H1 (cell line): ENCODE results near the gene ISOC1. TPM values are rescaled to one million over a fixed set of nuclear protein-coding genes. Genes with fewer than 3 reads are reported as not detected.

ENCODE experiments used
- CTCF ChIA-PET: fragments of 300-600 bp; sonication (Branson Sonifier 250); formaldehyde crosslinking; loops from one replicate; lab custom pipeline; 2021; ENCODE audit not compliant: partially characterized antibody; lab: Charles Lee
- POLR2A ChIA-PET: fragments of 300-600 bp; sonication (Branson Sonifier 250); formaldehyde crosslinking; loops from one replicate; lab custom pipeline; 2021; ENCODE audit warnings: inconsistent platforms; ENCODE audit not compliant: partially characterized antibody; lab: Charles Lee
- DNase-seq, 2 experiments: peaks; one replicate each; pipeline versions ENCODE4 v3.0.0 to v3.0.0-alpha.2; 2010 to 2022; ENCODE audit warnings: low spot score in 2 of 2, low read depth in 1 of 2, mixed read lengths in 1 of 2
- FAIRE-seq: peaks from 2 replicates; lab custom pipeline; 2011; peaks lifted over from hg19 to GRCh38; lab: Jason Lieb, UNC
- H2AFZ ChIP-seq: 2 replicates; pipeline ENCODE4 v1.8.1; 2012; ENCODE audit warnings: low read length, inconsistent platforms
- H2AK5ac ChIP-seq: 2 replicates; pipeline ENCODE4 v1.6.1; 2013; ENCODE audit warnings: low read depth, low read length
- H2BK120ac ChIP-seq: replicated peaks from 2 replicates; pipeline ENCODE3; 2013; ENCODE audit warnings: low read depth, low read length, inconsistent platforms
- H2BK12ac ChIP-seq: 2 replicates; pipeline ENCODE4 v1.6.1; 2013; ENCODE audit warnings: low read depth, low read length
- H2BK15ac ChIP-seq: 2 replicates; pipeline ENCODE4 v1.6.1; 2013; ENCODE audit warnings: low read length
- H2BK20ac ChIP-seq: 2 replicates; pipeline ENCODE4 v1.6.1; 2013; ENCODE audit warnings: low read length
- H2BK5ac ChIP-seq: 2 replicates; pipeline ENCODE4 v1.6.1; 2013; ENCODE audit warnings: low read depth, low read length
- H3K14ac ChIP-seq: 2 replicates; pipeline ENCODE4 v1.6.1; 2013; ENCODE audit warnings: inconsistent platforms; ENCODE audit not compliant: insufficient read length
- H3K18ac ChIP-seq: 2 replicates; pipeline ENCODE4 v1.6.1; 2013; ENCODE audit warnings: low read length; ENCODE audit errors: extremely low read depth
- H3K23ac ChIP-seq: 2 replicates; pipeline ENCODE4 v1.6.1; 2013; ENCODE audit warnings: inconsistent platforms; ENCODE audit not compliant: insufficient read length
- H3K23me2 ChIP-seq: 2 replicates; pipeline ENCODE4 v1.6.1; 2013; ENCODE audit warnings: low read depth, low read length
- H3K27ac ChIP-seq: 2 replicates; pipeline ENCODE4 v1.6.1; 2011; ENCODE audit warnings: low read depth, low read length, inconsistent platforms
- H3K27me3 ChIP-seq, 4 experiments: replicated peaks in 1 of 4; 1 replicate in 1 of 4; 2 replicates in 3 of 4; pipeline versions ENCODE4 v1.6.1 to v1.8.1; 2011 to 2013; ENCODE audit warnings: low read length in 3 of 4, mild to moderate bottlenecking in 3 of 4, inconsistent platforms in 2 of 4, mixed read lengths in 2 of 4, moderate library complexity in 1 of 4; ENCODE audit not compliant: control insufficient read depth in 3 of 4, insufficient read depth in 3 of 4; ENCODE audit errors: extremely low read depth in 1 of 4
- H3K36me3 ChIP-seq, 4 experiments: 2 replicates each; pipeline versions ENCODE4 v1.6.1 to v1.8.1; 2011 to 2013; ENCODE audit warnings: mild to moderate bottlenecking in 4 of 4, low read length in 3 of 4, moderate library complexity in 2 of 4, control low read depth in 1 of 4, inconsistent platforms in 1 of 4; ENCODE audit not compliant: insufficient read depth in 4 of 4, control insufficient read depth in 2 of 4
- H3K4ac ChIP-seq: replicated peaks from 2 replicates; pipeline ENCODE3; 2013; ENCODE audit warnings: low read length, low read depth, mixed read lengths, inconsistent platforms; ENCODE audit not compliant: insufficient read length
- H3K4me1 ChIP-seq, 4 experiments: replicated peaks in 1 of 4; 1 replicate in 1 of 4; 2 replicates in 3 of 4; pipeline versions ENCODE4 v1.6.1 to v1.8.1; 2011 to 2013; ENCODE audit warnings: low read length in 3 of 4, inconsistent platforms in 2 of 4, mixed read lengths in 1 of 4; ENCODE audit not compliant: insufficient read depth in 4 of 4, control insufficient read depth in 3 of 4
- H3K4me2 ChIP-seq, 2 experiments: 2 replicates each; pipeline versions ENCODE4 v1.6.1 to v1.8.1; 2011 to 2013; ENCODE audit warnings: low read depth in 2 of 2, low read length in 2 of 2, control low read depth in 1 of 2, inconsistent platforms in 1 of 2, mild to moderate bottlenecking in 1 of 2; ENCODE audit not compliant: insufficient read depth in 1 of 2
- H3K4me3 ChIP-seq, 4 experiments: fragments of 200-600, 300-600 bp in 1 of 4; sonication (generic), shearing (Covaris generic), sonication (Bioruptor Twin) in 1 of 4; 2 replicates each; pipeline versions ENCODE4 v1.5.1 to v1.8.1; 2011 to 2016; ENCODE audit warnings: low read length in 4 of 4, low read depth in 3 of 4, control low read depth in 2 of 4, inconsistent platforms in 2 of 4, mild to moderate bottlenecking in 2 of 4, mixed read lengths in 1 of 4, moderate library complexity in 1 of 4; ENCODE audit not compliant: insufficient read depth in 2 of 4; ENCODE audit errors: extremely low read depth in 1 of 4
- H3K56ac ChIP-seq: replicated peaks from 2 replicates; pipeline ENCODE3; 2013; ENCODE audit warnings: low read depth, mild to moderate bottlenecking, mixed read lengths, low read length, inconsistent platforms; ENCODE audit not compliant: insufficient read length
- H3K79me1 ChIP-seq: 2 replicates; pipeline ENCODE4 v1.6.1; 2013; ENCODE audit warnings: low read depth, low read length, control low read depth
- H3K79me2 ChIP-seq, 2 experiments: 2 replicates each; pipeline versions ENCODE4 v1.6.1 to v1.8.1; 2012 to 2013; ENCODE audit warnings: low read length in 2 of 2, mild to moderate bottlenecking in 2 of 2, inconsistent platforms in 1 of 2; ENCODE audit not compliant: insufficient read depth in 2 of 2, control insufficient read depth in 1 of 2
- H3K9ac ChIP-seq, 4 experiments: replicated peaks in 1 of 4; 1 replicate in 1 of 4; 2 replicates in 3 of 4; pipeline versions ENCODE4 v1.6.1 to v1.8.1; 2011 to 2013; ENCODE audit warnings: low read depth in 3 of 4, low read length in 3 of 4, control low read depth in 2 of 4, mild to moderate bottlenecking in 2 of 4, moderate library complexity in 2 of 4, inconsistent platforms in 1 of 4; ENCODE audit errors: extremely low read depth in 1 of 4
- H3K9me3 ChIP-seq, 2 experiments: 2 replicates each; pipeline versions ENCODE4 v1.6.1 to v1.8.1; 2012 to 2013; ENCODE audit warnings: mild to moderate bottlenecking in 2 of 2, moderate library complexity in 2 of 2, control low read depth in 1 of 2, inconsistent platforms in 1 of 2, low read depth in 1 of 2, low read length in 1 of 2, mixed read lengths in 1 of 2; ENCODE audit not compliant: insufficient read depth in 2 of 2
- H4K20me1 ChIP-seq, 2 experiments: replicated peaks in 1 of 2; 2 replicates each; pipeline versions ENCODE3 to v1.8.1; 2011 to 2013; ENCODE audit warnings: inconsistent platforms in 2 of 2, low read length in 2 of 2, mild to moderate bottlenecking in 1 of 2; ENCODE audit not compliant: insufficient read depth in 2 of 2, control insufficient read depth in 1 of 2
- H4K5ac ChIP-seq: 2 replicates; pipeline ENCODE4 v1.6.1; 2013; ENCODE audit warnings: low read length, low read depth, mixed read lengths, inconsistent platforms; ENCODE audit not compliant: insufficient read length
- H4K8ac ChIP-seq: 2 replicates; pipeline ENCODE4 v1.8.0; 2013; ENCODE audit warnings: mild to moderate bottlenecking, moderate library complexity, low read length, inconsistent platforms; ENCODE audit not compliant: insufficient read depth; ENCODE audit errors: extremely low read depth
- H4K91ac ChIP-seq: replicated peaks from 2 replicates; pipeline ENCODE3; 2013; ENCODE audit warnings: low read length, mixed read lengths, inconsistent platforms; ENCODE audit not compliant: insufficient read length
- ATF2 ChIP-seq: IDR thresholded peaks from 2 replicates; pipeline ENCODE4 v1.6.1; 2012; ENCODE audit warnings: low read length, inconsistent platforms
- ATF3 ChIP-seq: IDR thresholded peaks from 2 replicates; pipeline ENCODE4 v1.6.1; 2011; ENCODE audit warnings: low read depth, mild to moderate bottlenecking, low read length; ENCODE audit not compliant: insufficient read depth
- BACH1 ChIP-seq: IDR thresholded peaks from 2 replicates; pipeline ENCODE4 v1.6.1; 2012; ENCODE audit warnings: low read length, improper control_type of control experiment
- CBX5 ChIP-seq: fragments of 300-800, 300-1000 bp; sonication (generic); IDR thresholded peaks from 2 replicates; pipeline ENCODE4 v1.7.1; 2016; ENCODE audit warnings: antibody characterized with exemption, low read length, low read depth
- CHD2 ChIP-seq: IDR thresholded peaks from 2 replicates; pipeline ENCODE4 v1.6.1; 2012; ENCODE audit warnings: low read length, improper control_type of control experiment
- EZH2 ChIP-seq: fragments of 200-600 bp; sonication (generic); IDR thresholded peaks from 2 replicates; pipeline ENCODE4 v1.7.1; 2012; ENCODE audit warnings: low read depth, mild to moderate bottlenecking, moderate library complexity, low read length, inconsistent platforms; ENCODE audit not compliant: severe bottlenecking
- FOSL1 ChIP-seq: IDR thresholded peaks from 2 replicates; pipeline ENCODE4 v1.6.1; 2011; ENCODE audit warnings: mild to moderate bottlenecking, low read depth, low read length, moderate library complexity; ENCODE audit not compliant: insufficient read depth
- KDM5A ChIP-seq: fragments of 200-600 bp; IDR thresholded peaks from 2 replicates; pipeline ENCODE4 v1.7.1; 2012; ENCODE audit warnings: mild to moderate bottlenecking, low read length, inconsistent platforms, mixed read lengths
- NRF1 ChIP-seq: IDR thresholded peaks from 2 replicates; pipeline ENCODE4 v1.6.1; 2011; ENCODE audit warnings: mild to moderate bottlenecking, low read depth, low read length, improper control_type of control experiment
- SIN3A ChIP-seq, 2 experiments: IDR thresholded peaks in 1 of 2; conservative IDR thresholded peaks in 1 of 2; 2 replicates each; pipeline ENCODE4 v1.6.1; 2011 to 2012; ENCODE audit warnings: low read length in 2 of 2, improper control_type of control experiment in 1 of 2, low read depth in 1 of 2, mild to moderate bottlenecking in 1 of 2
- TAF1 ChIP-seq: IDR thresholded peaks from 2 replicates; pipeline ENCODE4 v1.6.1; 2011; ENCODE audit warnings: mild to moderate bottlenecking, low read depth, low read length
- USF2 ChIP-seq: IDR thresholded peaks from 2 replicates; pipeline ENCODE4 v1.6.1; 2011; ENCODE audit warnings: low read length, improper control_type of control experiment
- polyA plus RNA-seq, 7 experiments: library from polyadenylated mRNA; depleted of rRNA in 3 of 7; stranded (reverse) in 5 of 7; unstranded in 2 of 7; fragments of >200 nt in 5 of 7; fragments of 200-250 nt in 2 of 7; gene quantifications; 1 replicate in 5 of 7; 2 replicates in 1 of 7; 4 replicates in 1 of 7; pipeline versions ENCODE4 v1.2.1 to v1.2.3, GENCODE V29; 2011 to 2013; ENCODE audit warnings: missing spikeins in 2 of 7, mixed read lengths in 2 of 7
- total RNA-seq: library from RNA; stranded (reverse); fragmentation: NEBNext Ultra II Directional; extraction: Animal tissue kit (Norgen Biotek cat#: 25700); gene quantifications from 2 replicates; pipeline ENCODE4 v1.2.1, GENCODE V29; 2021

Gene ISOC1
- total and polyA plus RNA-seq, 2 of the 8 experiments (the other 6 are each of a cell fraction or from before 2014, with no cell fraction given) = 27.7 to 34.9 TPM

GRCh38 chr5:129122560-129122959 lies 28.0 kb downstream of the ISOC1 start:
- Histone ChIP-seq H4K20me1 (no peaks in the 10 kb centered on the region), H3K9me3 (no peaks in the 10 kb centered on the region), H3K23me2 (no peaks in the 10 kb centered on the region), H2BK20ac (no peak overlapping the region), H3K14ac (no peak overlapping the region), H4K91ac (no peak overlapping the region), H3K79me2 (no peaks in the 10 kb centered on the region), H3K23ac (no peak overlapping the region), H3K79me1 (no peaks in the 10 kb centered on the region), H3K36me3 (no peaks in the 10 kb centered on the region), H3K4me2 (no peak overlapping the region), H3K27me3 (no peaks in the 10 kb centered on the region), H2AK5ac (no peak overlapping the region), H3K4me1 (no peaks in the 10 kb centered on the region), H2BK120ac (no peak overlapping the region), H3K27ac (no peak overlapping the region), H3K18ac (no peak overlapping the region), H2AFZ (no peak overlapping the region), H3K9ac (no peak overlapping the region), H3K56ac (no peak overlapping the region), H4K5ac (no peak overlapping the region), H3K4me3 (no peak overlapping the region), H3K4ac (no peak overlapping the region), H4K8ac (no peak overlapping the region), H2BK12ac (no peak overlapping the region), H2BK5ac (no peak overlapping the region), H2BK15ac (no peak overlapping the region)
- DNase-seq (no peak), FAIRE-seq (no peak)
- ChIA-PET CTCF (interaction anchor here (1.1 kb wide), 1 partner anchor 12 kb away, joined by 4 read pairs; no protein-coding TSS in a partner anchor), POLR2A (no interaction called here)
- TF ChIP-seq TAF1 (no peak), ATF3 (no peak), NRF1 (no peak), SIN3A (conservative IDR thresholded peaks at IDR 0.05 in 1 of 2, IDR thresholded peaks at IDR 0.05 in 1 of 2; ENCODE audit: low read depth in 1 of 2, low read length in 2 of 2) (no peak), EZH2 (no peak), BACH1 (no peak), USF2 (no peak), KDM5A (no peak), ATF2 (no peak), CHD2 (no peak), FOSL1 (no peak), CBX5 (no peak)
